IPS-20b (cell line): ENCODE results near the gene ZNF790.
A peak's percentile ranks its signal among the peaks of the same experiment; 100 is the strongest.

Source experiments
- H3K27ac ChIP-seq: one replicate; pipeline ENCODE4 v1.5.1; 2013; ENCODE audit warnings: low read length
- H3K27me3 ChIP-seq: 2 replicates; pipeline ENCODE4 v1.6.1; 2013; ENCODE audit warnings: mild to moderate bottlenecking, low read length, inconsistent platforms; ENCODE audit not compliant: insufficient read depth
- H3K36me3 ChIP-seq: 2 replicates; pipeline ENCODE4 v1.6.1; 2013; ENCODE audit warnings: low read depth, mild to moderate bottlenecking, inconsistent platforms, low read length, moderate library complexity; ENCODE audit not compliant: insufficient read depth
- H3K4me1 ChIP-seq: 2 replicates; pipeline ENCODE4 v1.6.1; 2013; ENCODE audit warnings: mild to moderate bottlenecking, control low read depth, inconsistent platforms, low read length, moderate library complexity; ENCODE audit not compliant: insufficient read depth
- H3K4me3 ChIP-seq: 2 replicates; pipeline ENCODE4 v1.5.1; 2013; ENCODE audit warnings: mild to moderate bottlenecking, low read length, inconsistent platforms
- H3K9ac ChIP-seq: 2 replicates; pipeline ENCODE4 v1.6.1; 2013; ENCODE audit warnings: low read depth, mild to moderate bottlenecking, inconsistent platforms, low read length, moderate library complexity
- H3K9me3 ChIP-seq: 2 replicates; pipeline ENCODE4 v1.6.1; 2013; ENCODE audit warnings: mild to moderate bottlenecking, low read depth, low read length, inconsistent platforms; ENCODE audit not compliant: insufficient read depth

ZNF790 gene

GRCh38 chr19:36837906-36838783 lies at the start of gene ZNF790:
Gene ZNF790 (minus strand): TSS chr19:36838387. CDS start chr19:36825619, 12,768 bp downstream.
- Histone ChIP-seq H3K4me3 (peak within 1 kb of the TSS; percentile 85), H3K27ac (peak within 1 kb of the TSS; percentile 53), H3K4me1 (no peaks in the 10 kb centered on the region; the same call in 1 of the 2 replicates), H3K9me3 (peaks cover 23% of the 10 kb centered on the region), H3K27me3 (no peaks in the 10 kb centered on the region), H3K9ac (peak within 1 kb of the TSS; percentile 88), H3K36me3 (peaks cover 8% of the 10 kb centered on the region; the same call in 1 of the 2 replicates)

- peaks cover 89% of the 10 kb centered on the region for H3K9me3 ChIP-seq
- no peaks in the 10 kb centered on the region for H3K4me1 ChIP-seq
- no peak overlapping the region for H3K9ac ChIP-seq
These were observed 39.1 kb upstream of the ZNF790 start for GRCh38 chr19:36876993-36877938.

GRCh38 chr19:36851898-36852297 lies 13.7 kb upstream of the ZNF790 start:
- Histone ChIP-seq H3K27me3 (no peaks in the 10 kb centered on the region), H3K27ac (no peak overlapping the region), H3K4me1 (peaks cover 3% of the 10 kb centered on the region; the same call in 1 of the 2 replicates), H3K36me3 (peaks cover 23% of the 10 kb centered on the region), H3K9me3 (peaks cover 33% of the 10 kb centered on the region), H3K4me3 (peak overlapping the region; percentile 93), H3K9ac (peak overlapping the region; percentile 90; the same call in 1 of the 2 replicates)

More at GRCh38 chr19:36876993-36877938, 39.1 kb upstream of the ZNF790 start:
- no peaks in the 10 kb centered on the region for H3K27me3 ChIP-seq
- peaks cover 46% of the 10 kb centered on the region for H3K36me3 ChIP-seq
- no peak overlapping the region for H3K4me3 ChIP-seq
- H3K27ac ChIP-seq = no peak overlapping the region

- peak within 1 kb of the TSS; percentile 22 for H3K27ac ChIP-seq
- H3K4me1 ChIP-seq = peaks cover 3% of the 10 kb centered on the region; the same call in 1 of the 2 replicates
- H3K4me3 ChIP-seq = peak within 1 kb of the TSS; percentile 93
These were observed 12.6 kb upstream of the ZNF790 start, which contains the start of gene ZNF345 for GRCh38 chr19:36850559-36851442. Gene ZNF345 (plus strand): TSS chr19:36850876. CDS start chr19:36876831, 25,955 bp downstream.

GRCh38 chr19:36849701-36850558 lies 11.7 kb upstream of the ZNF790 start:
- H3K36me3 ChIP-seq = peaks cover 12% of the 10 kb centered on the region
- no peak overlapping the region for H3K27ac ChIP-seq
- H3K27me3 ChIP-seq = no peaks in the 10 kb centered on the region
- peaks cover 3% of the 10 kb centered on the region; the same call in 1 of the 2 replicates for H3K4me1 ChIP-seq
- peak overlapping the region; percentile 93 for H3K4me3 ChIP-seq
- H3K9me3 ChIP-seq = peaks cover 18% of the 10 kb centered on the region; the same call in 1 of the 2 replicates
- H3K9ac ChIP-seq = peak overlapping the region; percentile 90

More at GRCh38 chr19:36850559-36851442, 12.6 kb upstream of the ZNF790 start, which contains the start of gene ZNF345:
- Histone ChIP-seq H3K9ac (peak within 1 kb of the TSS; percentile 90), H3K36me3 (peaks cover 16% of the 10 kb centered on the region), H3K9me3 (peaks cover 23% of the 10 kb centered on the region), H3K27me3 (no peaks in the 10 kb centered on the region)

- H3K9ac ChIP-seq = no peak overlapping the region
- no peaks in the 10 kb centered on the region for H3K27me3 ChIP-seq
- H3K27ac ChIP-seq = no peak overlapping the region
- H3K36me3 ChIP-seq = peaks cover 9% of the 10 kb centered on the region; the same call in 1 of the 2 replicates
- H3K4me3 ChIP-seq = no peak overlapping the region
- H3K4me1 ChIP-seq = peaks cover 3% of the 10 kb centered on the region; the same call in 1 of the 2 replicates
- H3K9me3 ChIP-seq = peaks cover 2% of the 10 kb centered on the region; the same call in 1 of the 2 replicates
These were observed 9.8 kb upstream of the ZNF790 start for GRCh38 chr19:36847968-36848367.

GRCh38 chr19:36838784-36839324 lies 667 bp upstream of the ZNF790 start:
- H3K27ac ChIP-seq = peak overlapping the region; percentile 49
- H3K36me3 ChIP-seq = peaks cover 5% of the 10 kb centered on the region; the same call in 1 of the 2 replicates
- peak overlapping the region; percentile 88; the same call in 1 of the 2 replicates for H3K9ac ChIP-seq
- no peaks in the 10 kb centered on the region for H3K27me3 ChIP-seq
- H3K4me1 ChIP-seq = no peaks in the 10 kb centered on the region; the same call in 1 of the 2 replicates
- H3K9me3 ChIP-seq = peaks cover 16% of the 10 kb centered on the region
- peak overlapping the region; percentile 85 for H3K4me3 ChIP-seq

GRCh38 chr19:36837176-36837905 lies 846 bp downstream of the ZNF790 start:
- Histone ChIP-seq H3K4me3 (peak overlapping the region; percentile 85), H3K27me3 (no peaks in the 10 kb centered on the region)

GRCh38 chr19:36833430-36833829 lies 4.8 kb downstream of the ZNF790 start:
- H3K9me3 ChIP-seq = peaks cover 68% of the 10 kb centered on the region
- no peak overlapping the region for H3K27ac ChIP-seq
- H3K4me1 ChIP-seq = no peaks in the 10 kb centered on the region
- H3K9ac ChIP-seq = no peak overlapping the region
- peaks cover 12% of the 10 kb centered on the region; the same call in 1 of the 2 replicates for H3K36me3 ChIP-seq
- H3K4me3 ChIP-seq = no peak overlapping the region
- no peaks in the 10 kb centered on the region for H3K27me3 ChIP-seq

More at GRCh38 chr19:36837176-36837905, 846 bp downstream of the ZNF790 start:
- peaks cover 29% of the 10 kb centered on the region for H3K9me3 ChIP-seq
- H3K9ac ChIP-seq = peak overlapping the region; percentile 88
- peak overlapping the region; percentile 53 for H3K27ac ChIP-seq
- H3K36me3 ChIP-seq = peaks cover 6% of the 10 kb centered on the region; the same call in 1 of the 2 replicates
- no peaks in the 10 kb centered on the region; the same call in 1 of the 2 replicates for H3K4me1 ChIP-seq
